ENCODE measurements around the gene XRCC5.

The XRCC5 gene

GRCh38 chr2:216111122-216111521 is 2.0 kb downstream of the XRCC5 start:
- peaks cover 50% of the 10 kb centered on the region for H3K36me3 ChIP-seq (ENCODE audit: low read length)
- peak overlapping the region; percentile 96 for H3K4me2 ChIP-seq (ENCODE audit: low read depth, low read length, poor library complexity, severe bottlenecking)
- H3K9ac ChIP-seq (ENCODE audit: low read length) = peak overlapping the region; percentile 98; the same call in 1 of the 2 replicates
- peak overlapping the region; percentile 97 for H3K4me3 ChIP-seq (ENCODE audit: insufficient read depth, low read length, poor library complexity, severe bottlenecking)
- no peaks in the 10 kb centered on the region for H3K27me3 ChIP-seq (ENCODE audit: low read length)
- peaks cover 33% of the 10 kb centered on the region for H4K20me1 ChIP-seq (ENCODE audit: low read depth, low read length)
- peaks cover 70% of the 10 kb centered on the region for H3K79me2 ChIP-seq (ENCODE audit: insufficient read depth, low read length)
- no peaks in the 10 kb centered on the region for H3K9me3 ChIP-seq (ENCODE audit: insufficient read depth, low read length)
- H2AFZ ChIP-seq (ENCODE audit: low read depth, low read length, severe bottlenecking) = no peak overlapping the region
- no peaks in the 10 kb centered on the region for H3K9me2 ChIP-seq (replicated peaks; ENCODE audit: insufficient read depth, low read length)
- peaks cover 50% of the 10 kb centered on the region for H3F3A ChIP-seq (ENCODE audit: insufficient read depth)
- TF ChIP-seq, protein P1, sequence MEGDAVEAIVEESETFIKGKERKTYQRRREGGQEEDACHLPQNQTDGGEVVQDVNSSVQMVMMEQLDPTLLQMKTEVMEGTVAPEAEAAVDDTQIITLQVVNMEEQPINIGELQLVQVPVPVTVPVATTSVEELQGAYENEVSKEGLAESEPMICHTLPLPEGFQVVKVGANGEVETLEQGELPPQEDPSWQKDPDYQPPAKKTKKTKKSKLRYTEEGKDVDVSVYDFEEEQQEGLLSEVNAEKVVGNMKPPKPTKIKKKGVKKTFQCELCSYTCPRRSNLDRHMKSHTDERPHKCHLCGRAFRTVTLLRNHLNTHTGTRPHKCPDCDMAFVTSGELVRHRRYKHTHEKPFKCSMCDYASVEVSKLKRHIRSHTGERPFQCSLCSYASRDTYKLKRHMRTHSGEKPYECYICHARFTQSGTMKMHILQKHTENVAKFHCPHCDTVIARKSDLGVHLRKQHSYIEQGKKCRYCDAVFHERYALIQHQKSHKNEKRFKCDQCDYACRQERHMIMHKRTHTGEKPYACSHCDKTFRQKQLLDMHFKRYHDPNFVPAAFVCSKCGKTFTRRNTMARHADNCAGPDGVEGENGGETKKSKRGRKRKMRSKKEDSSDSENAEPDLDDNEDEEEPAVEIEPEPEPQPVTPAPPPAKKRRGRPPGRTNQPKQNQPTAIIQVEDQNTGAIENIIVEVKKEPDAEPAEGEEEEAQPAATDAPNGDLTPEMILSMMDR (IDR thresholded peaks at IDR 0.05; ENCODE audit: insufficient read depth, low read length, poor library complexity, severe bottlenecking) = no peak
- no peak for TF ChIP-seq EZH2phosphoT487 (conservative IDR thresholded peaks at IDR 0.05; ENCODE audit: low read length)
- no peak overlapping the region for H3K27ac ChIP-seq (ENCODE audit: low read depth, low read length)

- peaks cover 88% of the 10 kb centered on the region for H3K79me2 ChIP-seq (ENCODE audit: insufficient read depth, low read length)
- no peak overlapping the region for H3K4me3 ChIP-seq (ENCODE audit: insufficient read depth, low read length, poor library complexity, severe bottlenecking)
- H3K27me3 ChIP-seq (ENCODE audit: low read length) = no peaks in the 10 kb centered on the region
- no peaks in the 10 kb centered on the region for H3K9me2 ChIP-seq (replicated peaks; ENCODE audit: insufficient read depth, low read length)
- H3K9ac ChIP-seq (ENCODE audit: low read length) = no peak overlapping the region
- H3K9me3 ChIP-seq (ENCODE audit: insufficient read depth, low read length) = no peaks in the 10 kb centered on the region
- TF ChIP-seq, protein P1 (IDR thresholded peaks at IDR 0.05; ENCODE audit: insufficient read depth, low read length, poor library complexity, severe bottlenecking) = no peak
- no peak for TF ChIP-seq EZH2phosphoT487 (conservative IDR thresholded peaks at IDR 0.05; ENCODE audit: low read length)
- H3K4me2 ChIP-seq (ENCODE audit: low read depth, low read length, poor library complexity, severe bottlenecking) = peak overlapping the region; percentile 96
- peaks cover 67% of the 10 kb centered on the region for H3K36me3 ChIP-seq (ENCODE audit: low read length)
- no peak overlapping the region for H2AFZ ChIP-seq (ENCODE audit: low read depth, low read length, severe bottlenecking)
- peaks cover 49% of the 10 kb centered on the region for H4K20me1 ChIP-seq (ENCODE audit: low read depth, low read length)
- H3K27ac ChIP-seq (ENCODE audit: low read depth, low read length) = no peak overlapping the region
- peaks cover 48% of the 10 kb centered on the region for H3F3A ChIP-seq (ENCODE audit: insufficient read depth)
Measured at GRCh38 chr2:216112926-216113325, 3.8 kb downstream of the XRCC5 start.

DNA sequence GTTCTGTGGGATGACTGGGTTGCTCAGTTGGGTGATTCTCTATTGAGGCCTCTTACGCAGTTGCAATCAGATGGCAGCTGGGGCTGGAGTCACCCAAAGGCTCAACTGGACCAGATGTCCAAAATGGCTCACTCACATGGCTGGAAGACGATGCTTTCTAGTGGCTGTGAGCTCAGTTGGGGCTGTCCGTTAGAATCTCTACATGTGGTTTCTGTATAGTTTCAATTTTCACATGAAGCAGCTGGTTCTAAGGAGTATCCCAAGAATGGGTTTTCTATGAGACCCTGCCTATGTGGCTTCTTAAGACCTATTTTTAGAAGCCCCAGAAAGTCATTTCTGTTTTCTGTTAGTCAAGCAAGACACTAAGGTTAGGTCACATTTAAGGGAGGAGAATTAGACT is 4.4 kb downstream of the XRCC5 start:
- Histone ChIP-seq H3K9ac (ENCODE audit: low read length) (no peak overlapping the region), H2AFZ (ENCODE audit: low read depth, low read length, severe bottlenecking) (no peak overlapping the region), H3K27ac (ENCODE audit: low read depth, low read length) (no peak overlapping the region), H3F3A (ENCODE audit: insufficient read depth) (peaks cover 44% of the 10 kb centered on the region), H3K36me3 (ENCODE audit: low read length) (peaks cover 71% of the 10 kb centered on the region), H4K20me1 (ENCODE audit: low read depth, low read length) (peaks cover 54% of the 10 kb centered on the region), H3K4me3 (ENCODE audit: insufficient read depth, low read length, poor library complexity, severe bottlenecking) (no peak overlapping the region), H3K9me3 (ENCODE audit: insufficient read depth, low read length) (no peaks in the 10 kb centered on the region), H3K27me3 (ENCODE audit: low read length) (no peaks in the 10 kb centered on the region), H3K9me2 (replicated peaks; ENCODE audit: insufficient read depth, low read length) (no peaks in the 10 kb centered on the region), H3K4me2 (ENCODE audit: low read depth, low read length, poor library complexity, severe bottlenecking) (peak overlapping the region; percentile 38), H3K79me2 (ENCODE audit: insufficient read depth, low read length) (peaks cover 94% of the 10 kb centered on the region)
- TF ChIP-seq, protein P1 (IDR thresholded peaks at IDR 0.05; ENCODE audit: insufficient read depth, low read length, poor library complexity, severe bottlenecking) = no peak
- no peak for TF ChIP-seq EZH2phosphoT487 (conservative IDR thresholded peaks at IDR 0.05; ENCODE audit: low read length)

Measured in SU-DHL-6 (cell line).